Stimulated activated CD4-positive, alpha-beta T cell treated with anti-CD3 and anti-CD28 coated beads, Interleukin-4, amount 100 ng/mL, for 4 hours (primary cell): ENCODE results near the gene GAS2L3.
"Not testable (repeated sequence)": the region's sequence is repeated elsewhere in the genome, so short reads cannot be mapped to it uniquely, and the experiment has no call there.

Source experiments
- DNase-seq, 2 experiments: peaks; one replicate each; pipeline ENCODE4 v3.0.0-alpha.2; 2020

The GAS2L3 gene

GRCh38 chr12:100576331-100577036 is 3.0 kb downstream of the GAS2L3 start:
- DNase-seq = no peak

GRCh38 chr12:100578923-100579322 is 5.4 kb downstream of the GAS2L3 start:
- no peak for DNase-seq

- DNase-seq = no peak
These were observed 6.4 kb downstream of the GAS2L3 start for GRCh38 chr12:100579844-100580243.

DNA sequence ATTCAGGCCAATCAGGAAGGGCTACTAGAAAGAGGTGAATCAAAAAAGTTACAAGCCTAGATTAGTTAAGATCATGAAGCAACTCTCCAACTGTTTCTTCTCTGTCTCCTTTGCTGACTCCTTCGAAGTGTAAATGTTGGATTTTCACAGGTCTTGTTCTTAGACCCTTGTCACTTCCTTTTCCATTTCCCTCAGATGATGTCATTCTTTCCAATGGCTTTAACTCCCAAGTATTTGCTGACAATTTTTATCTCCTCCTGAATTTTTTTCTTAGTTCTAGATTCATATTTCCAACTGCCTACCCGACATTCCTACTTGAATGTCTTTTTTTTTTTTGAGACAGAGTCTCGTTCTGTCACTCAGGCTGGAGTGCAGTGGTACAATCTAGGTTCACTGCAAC is 10.8 kb downstream of the GAS2L3 start:
- DNase-seq = no peak

DNA sequence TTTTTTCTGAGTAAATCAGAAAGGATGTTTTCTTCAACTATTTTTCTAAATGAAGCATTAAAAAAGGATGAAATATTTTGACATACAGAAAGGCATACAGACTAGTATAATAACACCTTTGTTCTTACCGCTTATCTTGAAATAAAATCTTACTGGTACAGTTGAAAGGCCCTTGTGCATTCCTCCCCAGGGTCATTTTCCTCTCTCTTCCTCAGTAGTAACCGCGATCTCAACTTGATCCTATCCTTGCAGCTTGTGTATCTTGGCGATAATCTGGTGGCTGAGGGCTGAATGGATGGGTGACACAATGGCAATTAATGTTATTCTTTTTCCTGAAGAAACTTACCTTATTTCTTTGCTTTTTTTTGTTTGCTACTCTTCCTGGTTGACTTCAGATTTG is 18.5 kb downstream of the GAS2L3 start:
- no peak for DNase-seq

DNA sequence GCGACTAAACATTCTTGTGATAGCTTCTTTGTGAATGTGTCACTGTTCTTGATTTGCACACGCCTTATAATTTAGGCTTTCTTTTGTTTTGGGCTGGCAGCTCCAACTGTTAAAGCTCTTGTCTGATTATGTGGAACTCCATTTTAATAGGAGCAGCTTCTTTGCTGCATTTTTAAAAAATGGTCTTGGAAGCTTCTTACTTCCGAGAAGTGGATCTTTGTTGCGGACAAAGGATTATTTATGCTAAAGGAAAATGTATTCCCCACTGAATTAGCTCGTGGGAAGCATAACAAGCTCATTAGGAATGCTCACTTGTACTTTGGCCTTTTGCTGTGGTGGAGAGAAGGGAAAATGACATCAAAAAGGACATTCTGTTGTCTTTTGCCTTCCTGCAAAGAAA is 20.0 kb downstream of the GAS2L3 start:
- DNase-seq = no peak

GRCh38 chr12:100601626-100602025 is 28.1 kb downstream of the GAS2L3 start:
- DNase-seq = no peak

DNA sequence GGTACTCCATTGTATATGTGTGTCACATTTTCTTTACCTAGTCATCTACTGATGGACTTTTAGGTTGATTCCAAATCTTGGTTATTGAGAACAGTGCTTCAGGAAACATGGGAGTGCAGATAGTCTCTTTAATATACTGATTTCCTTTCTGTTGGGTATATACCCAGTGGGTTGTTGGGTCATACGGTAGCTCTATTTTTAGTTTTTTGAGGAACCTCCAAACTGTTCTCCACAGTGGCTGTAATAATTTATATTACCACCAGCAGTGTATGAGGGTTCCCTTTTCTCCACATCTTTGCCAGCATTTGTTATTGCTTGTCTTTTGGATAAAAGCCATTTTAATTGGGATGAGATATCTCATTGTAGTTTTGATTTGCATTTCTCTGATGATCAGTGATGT is 29.5 kb downstream of the GAS2L3 start:
- not testable (repeated sequence) for DNase-seq

DNA sequence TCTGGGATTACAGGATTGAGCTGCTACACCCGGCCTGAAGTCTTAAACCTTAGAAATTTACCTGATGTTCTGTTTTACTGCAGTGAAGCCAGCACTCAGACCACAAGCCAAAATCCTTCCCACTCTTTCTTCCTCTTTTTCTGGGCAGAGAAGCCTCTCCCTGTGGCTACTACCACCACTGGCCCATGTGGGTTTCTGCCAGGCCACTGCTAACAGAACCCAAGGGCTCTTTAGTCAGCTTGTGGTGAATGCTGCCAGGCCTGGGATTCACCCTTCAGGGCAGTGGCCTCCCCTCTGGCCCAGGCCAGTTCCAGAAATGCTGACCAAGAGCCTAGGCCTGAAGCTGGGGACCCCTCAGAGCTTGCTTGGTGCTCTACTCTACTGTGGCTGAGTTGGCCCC is 35.3 kb downstream of the GAS2L3 start:
- DNase-seq = no peak

DNA sequence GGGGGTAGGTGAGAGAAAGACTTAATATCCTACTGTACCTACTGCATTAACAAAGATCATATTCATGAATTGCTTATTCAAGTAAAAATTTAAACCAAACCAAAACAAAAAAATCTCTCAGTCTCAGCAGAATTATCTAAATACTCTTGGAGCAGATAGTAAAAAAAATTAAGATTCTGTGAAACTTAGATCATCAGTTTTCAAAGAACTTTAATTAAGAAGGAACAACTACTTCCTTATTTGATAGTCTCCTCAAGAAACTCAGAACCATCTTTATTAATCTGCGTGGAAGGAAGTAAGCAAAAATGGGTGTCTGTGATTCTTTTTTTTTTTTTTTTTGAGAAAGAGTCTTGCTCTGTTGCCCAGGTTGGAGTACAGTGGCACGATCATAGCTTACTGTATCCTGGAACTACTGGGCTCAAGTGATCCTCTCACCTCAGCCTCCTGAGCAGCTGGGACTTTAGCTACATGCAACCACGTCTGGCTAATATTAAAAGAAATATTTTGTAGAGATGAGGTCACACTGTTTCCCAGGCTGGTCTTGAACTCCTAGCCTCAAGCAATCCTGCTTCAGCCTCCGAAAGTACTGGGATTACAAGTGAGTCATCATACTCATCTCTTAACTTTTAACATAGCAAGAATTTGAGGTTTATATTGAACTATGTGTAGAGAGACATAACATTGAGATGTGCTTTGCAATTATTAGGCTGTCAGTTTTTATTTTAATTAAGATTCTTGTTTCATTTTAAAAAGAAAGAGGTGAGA is 37.4 kb downstream of the GAS2L3 start:
- no peak for DNase-seq

DNA sequence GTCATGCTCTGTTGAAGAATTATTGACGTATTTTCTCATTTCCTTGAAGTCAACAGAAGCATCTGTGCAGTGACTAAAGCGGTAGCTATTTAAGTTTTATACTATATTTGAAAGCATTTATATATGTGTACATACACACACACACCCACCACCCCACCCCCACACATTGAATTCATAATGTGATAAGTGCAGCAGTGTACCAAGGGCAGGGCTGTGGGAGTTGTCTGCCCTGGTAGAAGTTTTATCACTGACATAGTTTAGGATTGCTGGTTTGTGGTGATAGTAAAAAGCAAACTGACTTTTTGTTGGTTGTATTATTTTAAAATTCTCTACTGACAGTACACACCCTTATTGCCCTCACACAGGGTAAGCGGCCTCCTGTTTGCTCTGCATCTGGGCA is 39.1 kb downstream of the GAS2L3 start:
- DNase-seq = no peak

- DNase-seq = no peak
These were observed 51.1 kb downstream of the GAS2L3 start for GRCh38 chr12:100624571-100624970.

DNA sequence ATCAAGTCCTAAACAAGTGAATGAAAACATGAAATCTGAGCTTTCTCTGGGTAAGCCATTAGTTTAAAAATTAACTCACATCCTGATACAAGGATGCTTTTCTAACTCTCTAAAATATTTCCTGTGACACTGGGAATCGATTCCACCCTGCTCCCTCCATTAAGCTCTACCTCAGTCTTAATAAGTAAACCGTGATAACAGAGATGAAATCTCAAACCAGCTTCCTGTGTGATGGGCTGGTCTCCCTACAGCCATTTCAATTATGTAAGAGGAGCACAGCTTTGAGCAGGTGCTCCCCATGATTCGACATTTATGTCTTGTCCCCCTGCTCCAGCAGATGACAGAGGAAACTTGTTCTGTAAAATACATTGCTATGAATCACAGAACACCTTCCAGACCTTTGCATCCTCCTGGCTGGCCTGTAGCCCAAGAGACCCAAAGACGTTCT is 59.0 kb downstream of the GAS2L3 start:
- DNase-seq = no peak

GRCh38 chr12:100633082-100633785 is 59.8 kb downstream of the GAS2L3 start:
- not testable (repeated sequence) for DNase-seq

GRCh38 chr12:100643246-100643645 is 69.8 kb downstream of the GAS2L3 start:
- DNase-seq = no peak

DNA sequence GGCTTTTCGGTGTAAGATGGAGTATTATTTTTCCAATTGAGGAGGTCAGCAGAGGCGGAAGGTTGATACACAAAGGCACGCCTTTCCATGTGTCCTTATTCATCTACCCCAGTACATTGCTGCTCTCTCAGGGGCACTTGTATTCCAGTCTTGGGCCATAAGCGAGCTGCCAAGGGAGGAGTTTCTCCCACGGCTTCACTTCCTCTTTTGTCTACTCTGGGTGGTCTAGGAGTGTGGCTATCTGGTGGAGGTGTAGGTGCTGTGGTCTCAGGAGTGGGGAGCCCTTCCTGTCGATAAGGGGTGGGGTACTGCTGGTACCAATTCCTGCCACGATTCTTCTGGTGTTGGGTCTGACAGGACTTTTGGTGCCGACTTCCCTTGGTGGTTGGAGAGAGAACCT is 73.4 kb downstream of the GAS2L3 start:
- no peak for DNase-seq

DNA sequence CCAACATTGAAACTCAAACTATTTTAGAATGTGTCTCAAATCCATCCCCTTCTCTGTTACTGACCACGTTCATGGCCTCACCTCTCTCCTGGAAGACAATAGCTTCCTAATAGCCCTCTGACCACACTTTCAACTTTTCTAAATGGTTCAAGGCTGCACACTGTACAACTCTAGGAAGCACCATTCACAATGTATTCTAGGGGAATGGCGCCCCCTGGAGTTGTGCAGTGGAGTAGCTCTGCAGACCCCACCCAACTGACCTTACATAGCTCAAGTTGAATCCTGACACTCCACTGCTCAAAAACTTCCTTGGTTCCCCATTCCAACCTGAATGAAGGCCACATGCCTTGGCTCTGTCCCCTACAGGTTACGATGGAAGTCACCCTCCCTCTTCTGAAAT is 77.6 kb downstream of the GAS2L3 start:
- no peak for DNase-seq

GRCh38 chr12:100651694-100652093 is 78.2 kb downstream of the GAS2L3 start:
- no peak for DNase-seq

DNA sequence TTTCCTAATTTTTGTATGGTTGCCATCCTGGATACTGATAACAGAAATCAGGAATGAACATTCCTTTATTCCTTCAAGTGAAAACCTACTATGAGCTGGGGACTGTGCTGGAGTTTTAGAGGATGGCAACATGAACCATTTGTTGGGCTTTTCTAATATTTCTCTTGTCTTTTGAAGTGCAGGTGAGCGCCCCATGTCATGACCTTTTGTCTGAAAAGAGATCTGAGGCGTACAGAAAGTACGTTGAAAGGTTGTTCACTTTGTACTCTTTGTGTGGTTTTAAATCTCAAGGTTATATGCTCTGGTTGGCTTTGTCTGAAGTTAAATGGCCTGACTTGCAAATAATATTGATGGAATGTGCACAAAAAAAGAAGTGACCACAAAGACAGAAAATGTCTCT is 79.0 kb downstream of the GAS2L3 start:
- no peak for DNase-seq

DNA sequence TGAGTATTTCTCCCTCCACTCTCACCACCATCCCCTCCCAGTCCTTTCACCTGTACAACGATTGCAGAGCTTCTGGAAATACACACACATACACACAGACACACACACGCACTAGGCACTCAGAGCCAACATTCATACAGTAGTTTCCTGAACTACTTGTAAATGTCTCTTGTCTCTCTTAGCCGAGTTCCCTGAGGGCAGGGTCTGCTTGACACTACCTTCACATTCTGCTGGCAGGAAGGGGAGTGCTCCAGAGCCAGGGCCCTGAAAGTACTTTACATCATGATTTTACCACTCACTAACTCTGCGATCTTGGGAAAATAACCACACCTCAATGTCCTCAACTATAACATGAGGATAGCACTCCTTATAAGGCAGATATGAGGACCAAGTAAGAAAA is 82.7 kb downstream of the GAS2L3 start:
- DNase-seq = no peak

- no peak for DNase-seq
These were observed 83.4 kb downstream of the GAS2L3 start for GRCh38 chr12:100656856-100657255.

DNA sequence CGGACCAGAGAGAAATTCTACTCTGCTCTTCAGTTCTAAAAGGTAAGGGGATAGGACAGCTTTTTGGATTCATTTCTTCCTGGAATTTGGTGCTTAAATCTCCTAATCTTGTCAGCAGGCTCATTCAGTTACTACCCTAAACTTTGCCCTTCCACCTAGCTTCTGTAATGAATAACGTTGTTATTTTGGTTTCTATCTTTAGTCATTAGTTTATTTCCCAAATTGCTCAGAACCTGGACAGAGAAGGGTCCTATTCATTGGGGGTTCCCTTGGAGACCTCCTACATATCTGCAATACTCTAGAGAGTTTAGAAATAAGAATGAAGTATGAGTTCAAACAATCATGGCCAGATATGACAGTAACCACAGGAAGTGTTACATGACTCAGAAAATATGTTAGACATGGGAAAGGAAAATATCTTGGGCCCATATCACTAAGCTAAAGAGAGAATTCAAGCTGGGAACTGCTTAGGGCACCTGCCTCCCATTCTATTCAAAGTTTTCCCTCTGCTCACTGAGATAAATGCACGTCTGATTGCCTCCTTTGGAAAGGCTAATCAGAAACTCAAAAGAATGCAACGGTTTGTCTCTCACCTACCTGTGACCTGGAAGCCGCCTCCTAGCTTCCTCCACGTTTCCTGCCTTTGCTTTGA is 87.9 kb downstream of the GAS2L3 start:
- no peak for DNase-seq

DNA sequence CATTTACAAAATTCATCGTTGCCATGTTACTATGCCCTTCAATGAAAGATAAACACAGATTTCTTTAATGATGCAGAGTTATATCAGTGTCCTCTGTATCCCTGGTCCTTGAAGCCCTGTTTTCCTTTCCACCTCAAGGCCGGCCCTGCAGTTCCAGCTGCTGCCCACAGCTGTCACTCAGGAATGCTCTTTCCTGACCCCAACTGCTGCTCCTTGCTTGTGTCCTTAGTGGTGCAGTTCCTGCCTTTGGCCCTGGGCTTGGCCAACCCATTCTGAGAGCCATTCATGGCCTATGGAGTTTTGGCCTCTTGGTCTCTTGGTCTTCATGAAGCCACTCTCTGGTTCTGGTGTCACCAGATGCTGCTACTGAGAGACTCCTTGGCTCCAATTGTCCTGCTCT is 93.1 kb downstream of the GAS2L3 start:
- DNase-seq = no peak
